NB4 (cell line): ENCODE measurements around the gene DPEP2.
"Not testable (repeated sequence)": the region's sequence is repeated elsewhere in the genome, so short reads cannot be mapped to it uniquely, and the experiment has no call there.

Source experiments
- DNase-seq: peaks from one replicate; pipeline ENCODE4 v3.0.0; 2010; ENCODE audit warnings: low read depth
- H3K4me3 ChIP-seq: one replicate; pipeline ENCODE4 v1.5.1; 2011; ENCODE audit warnings: mild to moderate bottlenecking, low read depth, low read length, moderate library complexity
- CTCF ChIP-seq: IDR thresholded peaks from one replicate; pipeline ENCODE4 v1.5.1; 2012; ENCODE audit warnings: low read depth, low read length
- MAX ChIP-seq: IDR thresholded peaks from 2 replicates; pipeline ENCODE4 v1.6.1; 2011; ENCODE audit warnings: low read depth, low read length
- MYC ChIP-seq: IDR thresholded peaks from 2 replicates; pipeline ENCODE4 v1.6.1; 2011; ENCODE audit warnings: low read depth, low read length
- POLR2A ChIP-seq: IDR thresholded peaks from 2 replicates; pipeline ENCODE4 v1.6.1; 2011; ENCODE audit warnings: mild to moderate bottlenecking; ENCODE audit not compliant: insufficient read length; ENCODE audit errors: extremely low read depth

The DPEP2 gene

GRCh38 chr16:68022278-68022727 lies 23.0 kb upstream of the DPEP2 start:
- DNase-seq, result no peak

GRCh38 chr16:68021490-68021889 lies 22.2 kb upstream of the DPEP2 start:
- no peak for DNase-seq
- no peak for TF ChIP-seq CTCF
- no peak for TF ChIP-seq MYC
- TF ChIP-seq POLR2A, result no peak
- TF ChIP-seq MAX, result no peak
- H3K4me3 ChIP-seq, result peak overlapping the region; percentile 95

More at GRCh38 chr16:68022278-68022727, 23.0 kb upstream of the DPEP2 start:
- TF ChIP-seq POLR2A (no peak), MYC (no peak), MAX (no peak), CTCF (no peak)
- peak overlapping the region; percentile 95 for H3K4me3 ChIP-seq

GRCh38 chr16:68019167-68019680 lies 19.9 kb upstream of the DPEP2 start:
- H3K4me3 ChIP-seq, result no peak overlapping the region
- no peak for DNase-seq
- no peak for TF ChIP-seq MAX
- no peak for TF ChIP-seq POLR2A
- no peak for TF ChIP-seq CTCF
- TF ChIP-seq MYC, result no peak

GRCh38 chr16:68015681-68016080 lies 16.4 kb upstream of the DPEP2 start, which contains the start of gene DPEP2NB:
Gene DPEP2NB, minus strand, starts transcription at chr16:68015911. Its CDS starts 141 bp downstream, at chr16:68015770.
- DNase-seq, result no peak
- TF ChIP-seq POLR2A (no peak), CTCF (no peak), MAX (no peak), MYC (no peak)
- H3K4me3 ChIP-seq, result no peak within 1 kb of the TSS

- TF ChIP-seq POLR2A (no peak), MYC (peak; percentile 79), MAX (peak; percentile 54), CTCF (no peak)
- no peak overlapping the region for H3K4me3 ChIP-seq
- peak; percentile 84 for DNase-seq
Observed at GRCh38 chr16:68013440-68013839, 14.2 kb upstream of the DPEP2 start.

- not testable (repeated sequence) for DNase-seq, H3K4me3 ChIP-seq
Observed at GRCh38 chr16:68009872-68010271, 10.6 kb upstream of the DPEP2 start.
